Neural progenitor cell (in vitro differentiated cells): ENCODE measurements around the gene HDAC4.

Source experiments
- EZH2 ChIP-seq: fragments of 200-600 bp; sonication (generic); IDR thresholded peaks from 2 replicates; pipeline ENCODE4 v1.6.1; 2017; ENCODE audit warnings: antibody characterized with exemption, mild to moderate bottlenecking, moderate library complexity
- EZH2phosphoT487 ChIP-seq: fragments of 200-600 bp; sonication (generic); IDR thresholded peaks from 2 replicates; pipeline ENCODE4 v1.6.1; 2017; ENCODE audit warnings: antibody characterized with exemption
- TF ChIP-seq, protein P1 (sequence below): fragments of 200-600 bp; sonication (generic); IDR thresholded peaks from 2 replicates; pipeline ENCODE4 v1.5.1; 2017; ENCODE audit warnings: antibody characterized with exemption, mild to moderate bottlenecking

GRCh38 chr2:239283288-239283945 is 117.4 kb downstream of the HDAC4 start:
- TF ChIP-seq, protein P1, sequence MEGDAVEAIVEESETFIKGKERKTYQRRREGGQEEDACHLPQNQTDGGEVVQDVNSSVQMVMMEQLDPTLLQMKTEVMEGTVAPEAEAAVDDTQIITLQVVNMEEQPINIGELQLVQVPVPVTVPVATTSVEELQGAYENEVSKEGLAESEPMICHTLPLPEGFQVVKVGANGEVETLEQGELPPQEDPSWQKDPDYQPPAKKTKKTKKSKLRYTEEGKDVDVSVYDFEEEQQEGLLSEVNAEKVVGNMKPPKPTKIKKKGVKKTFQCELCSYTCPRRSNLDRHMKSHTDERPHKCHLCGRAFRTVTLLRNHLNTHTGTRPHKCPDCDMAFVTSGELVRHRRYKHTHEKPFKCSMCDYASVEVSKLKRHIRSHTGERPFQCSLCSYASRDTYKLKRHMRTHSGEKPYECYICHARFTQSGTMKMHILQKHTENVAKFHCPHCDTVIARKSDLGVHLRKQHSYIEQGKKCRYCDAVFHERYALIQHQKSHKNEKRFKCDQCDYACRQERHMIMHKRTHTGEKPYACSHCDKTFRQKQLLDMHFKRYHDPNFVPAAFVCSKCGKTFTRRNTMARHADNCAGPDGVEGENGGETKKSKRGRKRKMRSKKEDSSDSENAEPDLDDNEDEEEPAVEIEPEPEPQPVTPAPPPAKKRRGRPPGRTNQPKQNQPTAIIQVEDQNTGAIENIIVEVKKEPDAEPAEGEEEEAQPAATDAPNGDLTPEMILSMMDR, result no peak
- TF ChIP-seq EZH2, result no peak
- TF ChIP-seq EZH2phosphoT487, result no peak
